Esophagus muscularis mucosa (tissue), 3 donors: ENCODE measurements around the gene VAT1.
A peak's percentile ranks its signal among the peaks of the same experiment; 100 is the strongest.

Experiments used
- POLR2A ChIP-seq: fragments of 450-650 bp; IDR thresholded peaks from one replicate; pipeline ENCODE4 v1.6.1; 2017; ENCODE audit warnings: antibody characterized with exemption, moderate library complexity, mild to moderate bottlenecking, low read depth
- POLR2AphosphoS5 ChIP-seq, 2 donors: sonication (generic); formaldehyde crosslinking; IDR thresholded peaks; one replicate each; pipeline ENCODE4 v1.6.1; 2017; ENCODE audit warnings: antibody characterized with exemption in 2 of 2
- TF ChIP-seq, protein P1 (sequence below), 3 experiments: fragments of 200-600 bp in 2 of 3; fragments of 450-650 bp in 1 of 3; sonication (generic) in 2 of 3; IDR thresholded peaks; one replicate each; pipeline ENCODE4 v1.5.1; 2017 to 2019; ENCODE audit warnings: antibody characterized with exemption in 3 of 3, mild to moderate bottlenecking in 2 of 3, moderate library complexity in 1 of 3

GRCh38 chr17:42980274-42980765 is 41.9 kb downstream of the VAT1 start, which contains the start of gene RUNDC1:
- peak; percentile 34 for TF ChIP-seq POLR2A
- TF ChIP-seq, protein P1, sequence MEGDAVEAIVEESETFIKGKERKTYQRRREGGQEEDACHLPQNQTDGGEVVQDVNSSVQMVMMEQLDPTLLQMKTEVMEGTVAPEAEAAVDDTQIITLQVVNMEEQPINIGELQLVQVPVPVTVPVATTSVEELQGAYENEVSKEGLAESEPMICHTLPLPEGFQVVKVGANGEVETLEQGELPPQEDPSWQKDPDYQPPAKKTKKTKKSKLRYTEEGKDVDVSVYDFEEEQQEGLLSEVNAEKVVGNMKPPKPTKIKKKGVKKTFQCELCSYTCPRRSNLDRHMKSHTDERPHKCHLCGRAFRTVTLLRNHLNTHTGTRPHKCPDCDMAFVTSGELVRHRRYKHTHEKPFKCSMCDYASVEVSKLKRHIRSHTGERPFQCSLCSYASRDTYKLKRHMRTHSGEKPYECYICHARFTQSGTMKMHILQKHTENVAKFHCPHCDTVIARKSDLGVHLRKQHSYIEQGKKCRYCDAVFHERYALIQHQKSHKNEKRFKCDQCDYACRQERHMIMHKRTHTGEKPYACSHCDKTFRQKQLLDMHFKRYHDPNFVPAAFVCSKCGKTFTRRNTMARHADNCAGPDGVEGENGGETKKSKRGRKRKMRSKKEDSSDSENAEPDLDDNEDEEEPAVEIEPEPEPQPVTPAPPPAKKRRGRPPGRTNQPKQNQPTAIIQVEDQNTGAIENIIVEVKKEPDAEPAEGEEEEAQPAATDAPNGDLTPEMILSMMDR (IDR thresholded peaks at IDR 0.05), result no peak
- peak; percentile 74 to 76 for TF ChIP-seq POLR2AphosphoS5 (IDR thresholded peaks at IDR 0.05)
